Type B pancreatic cell (in vitro differentiated cells): ENCODE measurements around the gene MRTFB. TPM values are rescaled to one million over a fixed set of nuclear protein-coding genes. Genes with fewer than 3 reads are reported as not detected.

Source experiments
- DNase-seq: peaks from one replicate; pipeline ENCODE4 v3.0.0; 2021; ENCODE audit warnings: mixed read lengths; ENCODE audit not compliant: unreplicated experiment; ENCODE audit errors: extremely low spot score
- H3K27ac Mint-ChIP-seq: 2 replicates; pipeline ENCODE4 v1.8.0; 2021; ENCODE audit warnings: mild to moderate bottlenecking, mixed read lengths
- H3K27me3 Mint-ChIP-seq: 2 replicates; pipeline ENCODE4 v1.8.0; 2021; ENCODE audit warnings: mixed read lengths
- H3K36me3 Mint-ChIP-seq: 2 replicates; pipeline ENCODE4 v1.8.0; 2021; ENCODE audit warnings: mixed read lengths
- H3K4me1 Mint-ChIP-seq: one replicate; pipeline ENCODE4 v1.8.0; 2021; ENCODE audit warnings: mixed read lengths; ENCODE audit not compliant: unreplicated experiment
- H3K4me3 Mint-ChIP-seq: 2 replicates; pipeline ENCODE4 v1.8.0; 2021; ENCODE audit warnings: mild to moderate bottlenecking, mixed read lengths
- H3K9me3 Mint-ChIP-seq: 2 replicates; pipeline ENCODE4 v1.8.0; 2021; ENCODE audit warnings: mixed read lengths
- CTCF ChIP-seq: fragments of 200-600 bp; sonication (generic); conservative IDR thresholded peaks from 2 replicates; pipeline ENCODE4 v1.5.0; 2021; ENCODE audit warnings: antibody characterized with exemption, mild to moderate bottlenecking
- total RNA-seq: library from RNA; stranded (reverse); gene quantifications from 2 replicates; pipeline ENCODE4 v1.2.1, GENCODE V29; 2021; ENCODE audit warnings: low replicate concordance

Gene MRTFB
- total RNA-seq, 1 donor from 2014 or later, result 61.0 TPM

- H3K27me3 Mint-ChIP-seq, result no peaks in the 10 kb centered on the region
- peak overlapping the region; percentile 87 for H3K27ac Mint-ChIP-seq
- peak overlapping the region; percentile 89 for H3K4me3 Mint-ChIP-seq
- TF ChIP-seq CTCF, result no peak
- H3K9me3 Mint-ChIP-seq, result no peaks in the 10 kb centered on the region
- H3K4me1 Mint-ChIP-seq, result peaks cover 25% of the 10 kb centered on the region
- H3K36me3 Mint-ChIP-seq, result peaks cover 3% of the 10 kb centered on the region
- DNase-seq, result no peak
Observed at GRCh38 chr16:14070555-14070876, 603 bp upstream of the MRTFB start.

GRCh38 chr16:14071576-14072271 is 605 bp downstream of the MRTFB start:
- Mint-ChIP-seq H3K27ac (peak overlapping the region; percentile 89), H3K4me3 (peak overlapping the region; percentile 95), H3K27me3 (no peaks in the 10 kb centered on the region), H3K4me1 (peaks cover 31% of the 10 kb centered on the region), H3K36me3 (peaks cover 7% of the 10 kb centered on the region), H3K9me3 (no peaks in the 10 kb centered on the region)
- TF ChIP-seq CTCF, result no peak
- DNase-seq, result no peak

GRCh38 chr16:14072360-14072759 is 1.2 kb downstream of the MRTFB start:
- no peak for TF ChIP-seq CTCF
- Mint-ChIP-seq H3K9me3 (no peaks in the 10 kb centered on the region), H3K4me3 (peak overlapping the region; percentile 95), H3K4me1 (peaks cover 32% of the 10 kb centered on the region), H3K27me3 (no peaks in the 10 kb centered on the region), H3K27ac (peak overlapping the region; percentile 89), H3K36me3 (peaks cover 8% of the 10 kb centered on the region)
- no peak for DNase-seq

GRCh38 chr16:14074544-14074943 is 3.4 kb downstream of the MRTFB start:
- Mint-ChIP-seq H3K9me3 (no peaks in the 10 kb centered on the region), H3K4me3 (no peak overlapping the region), H3K4me1 (peaks cover 36% of the 10 kb centered on the region), H3K36me3 (peaks cover 12% of the 10 kb centered on the region), H3K27me3 (no peaks in the 10 kb centered on the region), H3K27ac (no peak overlapping the region)
- TF ChIP-seq CTCF, result no peak
- no peak for DNase-seq

- DNase-seq, result no peak
- H3K4me3 Mint-ChIP-seq, result no peak overlapping the region
- H3K9me3 Mint-ChIP-seq, result no peaks in the 10 kb centered on the region
- peaks cover 27% of the 10 kb centered on the region for H3K4me1 Mint-ChIP-seq
- peaks cover 32% of the 10 kb centered on the region for H3K36me3 Mint-ChIP-seq
- no peak for TF ChIP-seq CTCF
- no peaks in the 10 kb centered on the region for H3K27me3 Mint-ChIP-seq
- no peak overlapping the region for H3K27ac Mint-ChIP-seq
Observed at GRCh38 chr16:14077918-14078317, 6.8 kb downstream of the MRTFB start.

GRCh38 chr16:14086477-14086876 is 15.4 kb downstream of the MRTFB start:
- H3K36me3 Mint-ChIP-seq, result peaks cover 39% of the 10 kb centered on the region
- no peak overlapping the region for H3K27ac Mint-ChIP-seq
- no peak overlapping the region for H3K4me3 Mint-ChIP-seq
- H3K4me1 Mint-ChIP-seq, result peaks cover 44% of the 10 kb centered on the region
- no peak for DNase-seq
- H3K9me3 Mint-ChIP-seq, result no peaks in the 10 kb centered on the region
- TF ChIP-seq CTCF, result no peak
- H3K27me3 Mint-ChIP-seq, result no peaks in the 10 kb centered on the region
